Uterus (tissue), 2 donors: ENCODE data around the gene RPS6KA2.

Source experiments
- POLR2A ChIP-seq, 2 donors: fragments of 450-650 bp; IDR thresholded peaks; one replicate each; pipeline ENCODE4 v1.6.1; 2016; ENCODE audit warnings: antibody characterized with exemption in 2 of 2, mild to moderate bottlenecking in 1 of 2, moderate library complexity in 1 of 2
- TF ChIP-seq, protein P1 (sequence below), 4 experiments: fragments of 200-600 bp in 2 of 4; fragments of 450-650 bp in 2 of 4; sonication (generic) in 2 of 4; IDR thresholded peaks; one replicate each; pipeline ENCODE4 v1.5.1; 2016 to 2019; ENCODE audit warnings: antibody characterized with exemption in 4 of 4, mild to moderate bottlenecking in 2 of 4, moderate library complexity in 1 of 4

DNA sequence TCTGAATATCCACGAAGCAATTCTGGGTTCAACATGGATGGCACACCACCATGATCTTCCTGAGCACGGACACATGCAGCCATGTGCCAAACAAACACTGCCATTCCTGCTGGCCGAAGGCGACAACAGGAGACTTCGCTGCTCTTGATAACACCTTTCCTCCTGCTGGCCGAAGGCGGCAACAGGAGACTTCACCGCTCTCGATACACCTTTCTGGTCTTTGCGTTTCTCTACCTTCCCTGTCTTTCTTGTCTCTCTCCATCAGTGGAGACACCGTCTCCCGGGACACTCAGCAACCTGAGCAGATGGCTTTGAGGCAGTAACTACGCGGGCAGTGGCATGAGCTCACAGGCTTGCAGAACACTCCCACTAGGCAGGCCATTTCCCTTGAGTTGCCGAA, 189.4 kb downstream of the RPS6KA2 start:
- TF ChIP-seq POLR2A (IDR thresholded peaks at IDR 0.05): no peak
- TF ChIP-seq, protein P1, sequence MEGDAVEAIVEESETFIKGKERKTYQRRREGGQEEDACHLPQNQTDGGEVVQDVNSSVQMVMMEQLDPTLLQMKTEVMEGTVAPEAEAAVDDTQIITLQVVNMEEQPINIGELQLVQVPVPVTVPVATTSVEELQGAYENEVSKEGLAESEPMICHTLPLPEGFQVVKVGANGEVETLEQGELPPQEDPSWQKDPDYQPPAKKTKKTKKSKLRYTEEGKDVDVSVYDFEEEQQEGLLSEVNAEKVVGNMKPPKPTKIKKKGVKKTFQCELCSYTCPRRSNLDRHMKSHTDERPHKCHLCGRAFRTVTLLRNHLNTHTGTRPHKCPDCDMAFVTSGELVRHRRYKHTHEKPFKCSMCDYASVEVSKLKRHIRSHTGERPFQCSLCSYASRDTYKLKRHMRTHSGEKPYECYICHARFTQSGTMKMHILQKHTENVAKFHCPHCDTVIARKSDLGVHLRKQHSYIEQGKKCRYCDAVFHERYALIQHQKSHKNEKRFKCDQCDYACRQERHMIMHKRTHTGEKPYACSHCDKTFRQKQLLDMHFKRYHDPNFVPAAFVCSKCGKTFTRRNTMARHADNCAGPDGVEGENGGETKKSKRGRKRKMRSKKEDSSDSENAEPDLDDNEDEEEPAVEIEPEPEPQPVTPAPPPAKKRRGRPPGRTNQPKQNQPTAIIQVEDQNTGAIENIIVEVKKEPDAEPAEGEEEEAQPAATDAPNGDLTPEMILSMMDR (IDR thresholded peaks at IDR 0.05): no peak
